Activated gamma-delta T cell treated with anti-CD3 and anti-CD28 coated beads, Interleukin-2, amount 50 U/mL, for 16 hours (primary cell): Measurements from ENCODE around the gene DIP2B.
"Not testable (repeated sequence)": the region's sequence is repeated elsewhere in the genome, so short reads cannot be mapped to it uniquely, and the experiment has no call there.

Experiments
- DNase-seq: peaks from one replicate; pipeline ENCODE4 v3.0.0-alpha.2; 2020; ENCODE audit warnings: low read depth

Gene DIP2B

GRCh38 chr12:50519353-50519752, 14.6 kb downstream of the DIP2B start:
- DNase-seq: no peak

GRCh38 chr12:50520416-50521207, 15.8 kb downstream of the DIP2B start:
- DNase-seq: no peak

- DNase-seq: not testable (repeated sequence)
Observed at GRCh38 chr12:50521781-50522180, 17.0 kb downstream of the DIP2B start.

GRCh38 chr12:50523772-50524171, 19.0 kb downstream of the DIP2B start:
- DNase-seq: no peak

- DNase-seq: no peak
Observed at GRCh38 chr12:50524621-50525020, 19.8 kb downstream of the DIP2B start.

- no peak for DNase-seq
Observed at GRCh38 chr12:50525422-50525821, 20.6 kb downstream of the DIP2B start.

- DNase-seq: no peak
Observed at GRCh38 chr12:50527359-50527726, 22.6 kb downstream of the DIP2B start.

GRCh38 chr12:50528800-50529199, 24.0 kb downstream of the DIP2B start:
- no peak for DNase-seq

- DNase-seq: no peak
Observed at GRCh38 chr12:50529345-50529744, 24.6 kb downstream of the DIP2B start.

GRCh38 chr12:50530532-50530931, 25.7 kb downstream of the DIP2B start:
- DNase-seq: no peak

GRCh38 chr12:50533203-50533584, 28.4 kb downstream of the DIP2B start:
- no peak for DNase-seq

GRCh38 chr12:50533971-50534370, 29.2 kb downstream of the DIP2B start:
- no peak for DNase-seq

- DNase-seq: no peak
Observed at GRCh38 chr12:50536831-50537537, 32.2 kb downstream of the DIP2B start.

- DNase-seq: no peak
Observed at GRCh38 chr12:50537538-50537919, 32.7 kb downstream of the DIP2B start.

GRCh38 chr12:50538182-50538581, 33.4 kb downstream of the DIP2B start:
- DNase-seq: no peak

- DNase-seq: no peak
Observed at GRCh38 chr12:50541139-50541538, 36.4 kb downstream of the DIP2B start.

- no peak for DNase-seq
Observed at GRCh38 chr12:50542448-50542847, 37.7 kb downstream of the DIP2B start.

- DNase-seq: not testable (repeated sequence)
Observed at GRCh38 chr12:50543188-50543587, 38.4 kb downstream of the DIP2B start.

GRCh38 chr12:50545213-50545612, 40.4 kb downstream of the DIP2B start:
- no peak for DNase-seq

GRCh38 chr12:50545786-50546185, 41.0 kb downstream of the DIP2B start:
- no peak for DNase-seq

GRCh38 chr12:50546441-50547318, 41.9 kb downstream of the DIP2B start:
- no peak for DNase-seq

GRCh38 chr12:50547742-50548141, 43.0 kb downstream of the DIP2B start:
- DNase-seq: no peak

- DNase-seq: no peak
Observed at GRCh38 chr12:50549885-50550284, 45.1 kb downstream of the DIP2B start.
